HG02759 (cell line): ENCODE data around the gene TLR10.
A peak's percentile ranks its signal among the peaks of the same experiment; 100 is the strongest.

Experiments
- ATAC-seq: cut with Tn5 transposase; IDR thresholded peaks from one replicate; pipeline ENCODE4 v1.9.1; 2021; ENCODE audit warnings: mild to moderate bottlenecking, moderate library complexity; ENCODE audit not compliant: unreplicated experiment

The TLR10 gene

GRCh38 chr4:38734911-38735310 lies 47.9 kb downstream of the TLR10 start:
- ATAC-seq: no peak

GRCh38 chr4:38734446-38734845 lies 48.3 kb downstream of the TLR10 start:
- ATAC-seq: no peak

DNA sequence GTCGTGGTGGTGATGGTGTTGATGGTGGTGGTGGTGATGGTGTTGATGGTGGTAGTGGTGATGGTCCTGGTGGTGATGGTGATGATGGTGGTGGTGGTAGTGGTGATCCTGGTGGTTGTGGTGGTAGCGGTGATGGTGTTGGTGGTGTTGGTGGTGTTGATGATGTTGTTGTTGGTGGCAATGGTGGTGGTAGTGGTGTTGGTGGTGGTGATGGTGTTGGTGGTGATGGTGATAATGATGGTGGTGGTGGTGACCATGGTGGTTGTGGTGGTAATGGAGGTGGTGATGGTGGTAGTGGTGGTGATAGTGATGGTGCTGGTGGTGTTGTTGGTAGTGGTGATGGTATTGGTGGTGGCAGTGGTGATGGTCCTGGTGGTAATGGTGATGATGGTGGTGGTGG lies 49.1 kb downstream of the TLR10 start:
- ATAC-seq: no peak

- ATAC-seq: peak; percentile 95
Measured at GRCh38 chr4:38730830-38731646, 51.8 kb downstream of the TLR10 start.

DNA sequence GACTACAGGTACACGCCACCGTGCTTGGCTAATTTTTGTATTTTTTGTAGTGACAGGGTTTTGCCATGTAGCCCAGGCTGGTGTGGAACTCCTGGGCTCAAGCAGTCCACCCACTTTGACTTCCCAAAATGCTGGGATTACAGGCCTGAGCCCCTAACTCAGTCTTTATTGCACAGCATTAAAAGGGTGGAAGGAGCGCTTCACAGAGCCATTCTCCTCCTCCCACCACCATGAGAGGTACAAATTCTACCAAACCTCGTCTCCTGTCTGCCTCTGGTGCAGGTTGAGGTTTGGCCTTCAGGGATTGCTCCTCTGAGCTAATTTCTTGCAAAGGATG lies 52.3 kb downstream of the TLR10 start:
- ATAC-seq: peak; percentile 7

DNA sequence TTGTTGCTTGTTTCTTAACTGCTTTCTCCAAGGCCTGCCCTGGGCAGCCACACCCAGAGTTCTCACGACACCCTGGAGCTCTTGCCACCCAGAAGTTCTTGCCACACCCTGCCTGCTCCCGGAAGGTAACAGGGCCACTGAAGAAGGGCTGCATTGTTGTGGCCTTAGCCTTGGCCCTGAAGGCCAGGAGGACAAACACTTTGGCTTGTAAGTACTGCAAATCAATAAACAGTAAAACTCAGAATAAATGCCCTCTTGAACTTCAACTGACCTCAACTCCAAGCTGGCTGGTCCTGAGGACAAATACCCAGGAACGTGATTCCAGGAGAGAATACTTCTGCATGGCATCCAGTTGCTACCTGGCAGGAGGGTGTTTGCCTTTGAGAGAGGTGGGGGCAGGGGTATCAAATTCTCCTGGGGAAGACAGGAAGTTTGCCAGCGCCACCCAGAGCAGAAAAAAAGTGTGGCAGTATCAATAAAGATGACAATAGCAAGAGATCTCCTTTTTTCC lies 54.1 kb downstream of the TLR10 start:
- ATAC-seq: no peak

GRCh38 chr4:38724475-38724808 lies 58.3 kb downstream of the TLR10 start:
- no peak for ATAC-seq

DNA sequence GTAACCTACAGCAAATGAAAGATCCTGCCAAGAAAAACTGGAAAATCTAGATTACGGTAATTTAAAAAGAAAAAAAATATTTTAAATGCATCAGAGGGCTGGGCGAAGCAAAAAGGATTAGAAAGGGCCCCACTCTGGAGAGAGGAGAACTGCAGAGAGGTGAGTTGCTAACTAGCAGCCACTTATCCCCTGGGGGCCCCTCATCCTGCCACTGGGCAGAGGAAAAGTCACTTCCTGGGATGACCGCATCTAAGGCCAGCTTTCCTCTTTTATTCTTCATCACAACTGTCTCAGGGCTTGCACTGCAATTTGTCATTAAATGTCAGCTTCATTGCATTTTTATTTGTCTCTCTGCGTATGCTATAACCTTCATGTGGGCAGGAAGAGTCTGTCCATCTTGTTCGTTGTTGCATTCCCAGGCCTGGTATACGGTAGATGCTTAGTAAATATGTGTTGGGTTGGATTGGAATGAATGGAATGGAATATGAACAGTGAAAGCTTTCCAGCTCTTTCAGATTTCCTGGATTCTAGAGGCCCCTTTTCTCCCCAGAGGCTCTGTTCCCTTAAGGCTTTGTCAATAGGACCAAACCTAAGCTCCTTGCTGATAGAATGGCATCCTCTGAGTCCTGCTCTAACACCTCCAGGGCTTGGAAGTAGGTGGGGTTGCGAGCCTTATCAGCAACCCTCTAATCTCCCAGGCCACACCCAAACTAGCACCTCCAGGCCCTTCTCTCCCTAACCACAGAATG lies 58.9 kb downstream of the TLR10 start:
- no peak for ATAC-seq

- no peak for ATAC-seq
Measured at GRCh38 chr4:38723114-38723513, 59.7 kb downstream of the TLR10 start.
